HEK293 (cell line): Measurements from ENCODE around the gene PDE1C.

ENCODE experiments used
- CTCF ChIA-PET: fragments of 350-600 bp; formaldehyde crosslinking; extraction: SDS; loops from one replicate; lab custom pipeline; 2021; ENCODE audit warnings: antibody characterized with exemption; lab: Yijun Ruan, JAX
- POLR2A ChIA-PET: fragments of 300-600 bp; formaldehyde crosslinking; extraction: SDS; loops from one replicate; lab custom pipeline; 2020; ENCODE audit warnings: antibody characterized with exemption, inconsistent platforms; lab: Yijun Ruan, JAX
- H3K27ac ChIP-seq: fragments of 200-500 bp; sonication (Bioruptor generic); 2 replicates; pipeline ENCODE4 v1.5.1; 2014; ENCODE audit warnings: low read depth, low read length, control low read depth, inconsistent platforms; ENCODE audit errors: extremely low read depth
- H3K36me3 ChIP-seq, 2 experiments: fragments of 200-500 bp in 1 of 2; sonication (Bioruptor generic) in 1 of 2; 1 replicate in 1 of 2; 2 replicates in 1 of 2; pipeline ENCODE4 v1.5.1; 2014 to 2017; ENCODE audit warnings: inconsistent platforms in 2 of 2, low read length in 2 of 2; ENCODE audit not compliant: control insufficient read depth in 2 of 2, insufficient read depth in 1 of 2
- H3K4me1 ChIP-seq: fragments of 200-500 bp; sonication (Bioruptor generic); 2 replicates; pipeline ENCODE4 v1.5.1; 2014; ENCODE audit warnings: mild to moderate bottlenecking, low read length, inconsistent platforms; ENCODE audit not compliant: control insufficient read depth, insufficient read depth
- H3K4me3 ChIP-seq: 2 replicates; pipeline ENCODE4 v1.5.1; 2011; ENCODE audit warnings: low read depth, mild to moderate bottlenecking, control low read depth, low read length, moderate library complexity
- H3K9me3 ChIP-seq: fragments of 200-500 bp; sonication (Bioruptor generic); 2 replicates; pipeline ENCODE4 v1.5.1; 2014; ENCODE audit warnings: low read depth, low read length, inconsistent platforms; ENCODE audit not compliant: control insufficient read depth, insufficient read depth
- BCL6B ChIP-seq: fragments of 450-650 bp; formaldehyde crosslinking; IDR thresholded peaks from 2 replicates; pipeline ENCODE4 v1.5.1; 2017; ENCODE audit warnings: missing biosample characterization, missing genetic modification characterization
- GLI2 ChIP-seq: fragments of 450-650 bp; formaldehyde crosslinking; IDR thresholded peaks from 2 replicates; pipeline ENCODE4; 2017; ENCODE audit warnings: missing biosample characterization, missing genetic modification characterization, low read depth, borderline replicate concordance
- GLIS2 ChIP-seq: fragments of 450-650 bp; formaldehyde crosslinking; IDR thresholded peaks from 2 replicates; pipeline ENCODE4 v1.5.1; 2016; ENCODE audit warnings: missing biosample characterization, missing genetic modification characterization
- KLF10 ChIP-seq: fragments of 450-650 bp; IDR thresholded peaks from 2 replicates; pipeline ENCODE4 v1.5.1; 2018; ENCODE audit warnings: missing biosample characterization, mild to moderate bottlenecking, missing genetic modification characterization
- KLF16 ChIP-seq: fragments of 450-650 bp; formaldehyde crosslinking; IDR thresholded peaks from 2 replicates; pipeline ENCODE4 v1.5.1; 2017; ENCODE audit warnings: missing biosample characterization, missing genetic modification characterization
- KLF9 ChIP-seq: fragments of 450-650 bp; formaldehyde crosslinking; IDR thresholded peaks from 2 replicates; pipeline ENCODE4 v1.5.1; 2016; ENCODE audit warnings: missing biosample characterization, missing genetic modification characterization, low read depth
- OSR2 ChIP-seq: fragments of 450-650 bp; formaldehyde crosslinking; IDR thresholded peaks from 2 replicates; pipeline ENCODE4 v1.5.1; 2016; ENCODE audit warnings: missing biosample characterization, missing genetic modification characterization
- SALL2 ChIP-seq: fragments of 450-650 bp; formaldehyde crosslinking; IDR thresholded peaks from 2 replicates; pipeline ENCODE4 v1.5.0; 2017; ENCODE audit warnings: missing biosample characterization, mild to moderate bottlenecking, missing genetic modification characterization, borderline replicate concordance
- ZBTB1 ChIP-seq: fragments of 450-650 bp; formaldehyde crosslinking; IDR thresholded peaks from 2 replicates; pipeline ENCODE4 v1.5.1; 2016; ENCODE audit warnings: missing biosample characterization, missing genetic modification characterization
- ZBTB17 ChIP-seq: fragments of 450-650 bp; formaldehyde crosslinking; IDR thresholded peaks from 2 replicates; pipeline ENCODE4 v1.5.1; 2016; ENCODE audit warnings: missing biosample characterization, missing genetic modification characterization
- ZEB2 ChIP-seq: fragments of 450-650 bp; formaldehyde crosslinking; IDR thresholded peaks from 2 replicates; pipeline ENCODE4 v1.5.1; 2016; ENCODE audit warnings: missing biosample characterization, missing genetic modification characterization
- ZNF132 ChIP-seq: fragments of 450-650 bp; formaldehyde crosslinking; IDR thresholded peaks from 2 replicates; pipeline ENCODE4 v1.5.1; 2017; ENCODE audit warnings: missing biosample characterization, missing genetic modification characterization, borderline replicate concordance
- ZNF133 ChIP-seq: fragments of 450-650 bp; formaldehyde crosslinking; IDR thresholded peaks from 2 replicates; pipeline ENCODE4 v1.5.1; 2016; ENCODE audit warnings: missing biosample characterization, missing genetic modification characterization
- ZNF18 ChIP-seq: fragments of 450-650 bp; formaldehyde crosslinking; IDR thresholded peaks from 2 replicates; pipeline ENCODE4 v1.5.1; 2016; ENCODE audit warnings: missing biosample characterization, missing genetic modification characterization
- ZNF221 ChIP-seq: fragments of 450-650 bp; formaldehyde crosslinking; IDR thresholded peaks from 2 replicates; pipeline ENCODE4 v1.5.1; 2017; ENCODE audit warnings: missing biosample characterization, missing genetic modification characterization, borderline replicate concordance
- ZNF223 ChIP-seq: fragments of 450-650 bp; formaldehyde crosslinking; IDR thresholded peaks from 2 replicates; pipeline ENCODE4 v1.5.1; 2016; ENCODE audit warnings: missing biosample characterization, missing genetic modification characterization
- ZNF280D ChIP-seq: fragments of 450-650 bp; formaldehyde crosslinking; IDR thresholded peaks from 2 replicates; pipeline ENCODE4 v1.5.1; 2016; ENCODE audit warnings: missing biosample characterization, missing genetic modification characterization
- ZNF341 ChIP-seq: fragments of 450-650 bp; formaldehyde crosslinking; IDR thresholded peaks from 2 replicates; pipeline ENCODE4; 2016; ENCODE audit warnings: low read depth, missing biosample characterization, missing genetic modification characterization
- ZNF449 ChIP-seq: fragments of 450-650 bp; formaldehyde crosslinking; IDR thresholded peaks from 2 replicates; pipeline ENCODE4 v1.5.1; 2017; ENCODE audit warnings: missing biosample characterization, mild to moderate bottlenecking, missing genetic modification characterization, moderate library complexity
- ZNF558 ChIP-seq: fragments of 450-650 bp; formaldehyde crosslinking; IDR thresholded peaks from 2 replicates; pipeline ENCODE4 v1.5.1; 2016; ENCODE audit warnings: missing biosample characterization, missing genetic modification characterization
- ZNF623 ChIP-seq: fragments of 450-650 bp; formaldehyde crosslinking; IDR thresholded peaks from 2 replicates; pipeline ENCODE4 v1.5.1; 2016; ENCODE audit warnings: missing biosample characterization, missing genetic modification characterization
- ZNF626 ChIP-seq: fragments of 450-650 bp; sonication (Bioruptor Pico); formaldehyde crosslinking; IDR thresholded peaks from 2 replicates; pipeline ENCODE4 v1.5.1; 2018; ENCODE audit warnings: missing biosample characterization, missing genetic modification characterization, inconsistent platforms
- ZNF645 ChIP-seq: fragments of 450-650 bp; formaldehyde crosslinking; IDR thresholded peaks from 2 replicates; pipeline ENCODE4; 2016; ENCODE audit warnings: missing biosample characterization, missing genetic modification characterization
- ZNF664 ChIP-seq: fragments of 450-650 bp; formaldehyde crosslinking; IDR thresholded peaks from 2 replicates; pipeline ENCODE4 v1.5.1; 2016; ENCODE audit warnings: missing biosample characterization, missing genetic modification characterization
- ZNF777 ChIP-seq: fragments of 450-650 bp; formaldehyde crosslinking; IDR thresholded peaks from 2 replicates; pipeline ENCODE4 v1.5.1; 2017; ENCODE audit warnings: missing biosample characterization, missing genetic modification characterization, borderline replicate concordance
- ZNF785 ChIP-seq: fragments of 450-650 bp; formaldehyde crosslinking; IDR thresholded peaks from 2 replicates; pipeline ENCODE4 v1.5.1; 2016; ENCODE audit warnings: missing biosample characterization, missing genetic modification characterization

The PDE1C gene

GRCh38 chr7:32115831-32116230, 45.6 kb upstream of the PDE1C start (continued):
- TF ChIP-seq ZNF18 (tag by site-specific recombination) (no peak), ZBTB1 (tag by site-specific recombination) (no peak), ZNF785 (tag by site-specific recombination) (no peak), ZNF623 (tag by site-specific recombination) (no peak), BCL6B (no peak)

GRCh38 chr7:32108651-32109050, 38.4 kb upstream of the PDE1C start:
- H3K36me3 ChIP-seq = no peaks in the 10 kb centered on the region
- ChIA-PET CTCF (no interaction called here), POLR2A (no interaction called here)
- H3K4me1 ChIP-seq = no peaks in the 10 kb centered on the region
- H3K9me3 ChIP-seq = no peaks in the 10 kb centered on the region
- H3K4me3 ChIP-seq = no peak overlapping the region
- H3K27ac ChIP-seq = no peak overlapping the region
- TF ChIP-seq ZNF221 (tag by site-specific recombination) (no peak), ZNF626 (no peak), ZEB2 (no peak), GLIS2 (tag by site-specific recombination) (no peak), ZNF558 (tag by site-specific recombination) (no peak), ZNF132 (no peak), ZNF645 (tag by site-specific recombination) (no peak), KLF9 (tag by site-specific recombination) (no peak), ZNF777 (tag by site-specific recombination) (no peak), KLF10 (tag by site-specific recombination) (no peak), ZNF449 (tag by site-specific recombination) (no peak), ZNF664 (tag by site-specific recombination) (no peak), ZNF341 (tag by site-specific recombination) (no peak), ZNF223 (tag by site-specific recombination) (no peak)

GRCh38 chr7:32104766-32105165, 34.6 kb upstream of the PDE1C start:
- H3K9me3 ChIP-seq = no peaks in the 10 kb centered on the region
- H3K27ac ChIP-seq = no peak overlapping the region
- POLR2A ChIA-PET = no interaction called here
- no peaks in the 10 kb centered on the region for H3K36me3 ChIP-seq
- no peak for TF ChIP-seq KLF16 (tag by site-specific recombination)
- TF ChIP-seq ZBTB17 (tag by site-specific recombination) = no peak
- no peak for TF ChIP-seq SALL2 (tag by site-specific recombination)
- no peak for TF ChIP-seq ZNF664 (tag by site-specific recombination)
- no peak for TF ChIP-seq ZNF280D (tag by site-specific recombination)
- no peak for TF ChIP-seq OSR2 (tag by site-specific recombination)
- no peak for TF ChIP-seq ZNF133 (tag by site-specific recombination)
- TF ChIP-seq GLI2 (tag by site-specific recombination) = no peak
- CTCF ChIA-PET = no interaction called here
- no peak overlapping the region for H3K4me3 ChIP-seq
- H3K4me1 ChIP-seq = no peaks in the 10 kb centered on the region
